ACC112 (cell line): ENCODE results near the gene IQCE.

Experiments
- H2AFZ ChIP-seq: fragments of 200-600 bp; sonication (generic); one replicate; pipeline ENCODE4 v1.6.0; 2017; ENCODE audit warnings: antibody characterized with exemption, low read length; ENCODE audit not compliant: unreplicated experiment
- H3K27ac ChIP-seq: fragments of 200-600 bp; sonication (generic); 2 replicates; pipeline ENCODE4 v1.5.1; 2014; ENCODE audit warnings: low read depth, mild to moderate bottlenecking, antibody characterized with exemption, low read length, moderate library complexity
- H3K27me3 ChIP-seq: fragments of 200-600 bp; sonication (generic); 2 replicates; pipeline ENCODE4 v1.6.1; 2014; ENCODE audit warnings: mild to moderate bottlenecking, antibody characterized with exemption, low read length, moderate library complexity, mixed read lengths; ENCODE audit not compliant: insufficient read depth
- H3K36me3 ChIP-seq: fragments of 200-600 bp; sonication (generic); 2 replicates; pipeline ENCODE4 v1.6.1; 2016; ENCODE audit warnings: mild to moderate bottlenecking, antibody characterized with exemption, low read length, moderate library complexity, mixed read lengths; ENCODE audit not compliant: insufficient read depth
- H3K4me1 ChIP-seq: fragments of 200-600 bp; sonication (generic); one replicate; pipeline ENCODE4 v1.6.1; 2016; ENCODE audit warnings: low read length, mixed read lengths; ENCODE audit not compliant: insufficient read depth, unreplicated experiment, control insufficient read depth
- H3K4me3 ChIP-seq: fragments of 200-600 bp; sonication (generic); 2 replicates; pipeline ENCODE4 v1.5.1; 2014; ENCODE audit warnings: mild to moderate bottlenecking, low read depth, low read length
- H3K79me2 ChIP-seq: fragments of 200-600 bp; sonication (generic); one replicate; pipeline ENCODE4 v1.6.0; 2016; ENCODE audit warnings: low read length; ENCODE audit not compliant: control insufficient read depth, unreplicated experiment, insufficient read depth

The IQCE gene

DNA sequence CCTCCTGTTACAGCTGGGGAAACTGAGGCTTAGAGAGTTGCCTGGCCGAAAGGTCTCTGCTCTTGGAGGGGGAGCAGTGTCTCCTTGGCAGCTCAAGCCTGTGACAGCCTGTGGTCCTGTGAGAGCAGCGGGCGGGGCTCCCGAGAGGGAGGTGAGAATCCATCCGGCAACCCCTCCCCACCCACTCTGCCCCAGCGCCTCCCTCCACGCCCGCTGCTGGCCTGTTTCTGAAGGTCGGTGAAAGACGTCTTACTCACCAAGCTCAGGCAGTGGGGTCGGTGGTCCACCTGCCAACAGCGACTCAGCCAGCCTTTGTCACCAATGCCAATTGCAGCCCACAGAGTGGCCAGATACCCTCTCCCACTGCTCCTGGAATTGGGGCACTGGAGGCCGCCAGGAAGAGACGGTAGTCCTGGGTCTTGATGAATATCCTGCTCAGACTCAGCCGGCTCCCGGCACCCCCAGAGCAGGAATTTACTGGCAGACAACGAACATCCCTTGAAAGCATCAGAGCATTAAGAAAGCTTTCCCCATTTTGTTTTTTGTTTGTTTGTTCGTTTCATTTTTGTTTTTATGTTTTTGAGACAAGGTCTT lies 65.6 kb downstream of the IQCE start:
- H2AFZ ChIP-seq, result no peak overlapping the region
- no peaks in the 10 kb centered on the region for H3K79me2 ChIP-seq
- H3K27me3 ChIP-seq, result no peaks in the 10 kb centered on the region
- H3K27ac ChIP-seq, result no peak overlapping the region
- no peaks in the 10 kb centered on the region for H3K36me3 ChIP-seq
- H3K4me3 ChIP-seq, result no peak overlapping the region
- H3K4me1 ChIP-seq, result peaks cover 11% of the 10 kb centered on the region

DNA sequence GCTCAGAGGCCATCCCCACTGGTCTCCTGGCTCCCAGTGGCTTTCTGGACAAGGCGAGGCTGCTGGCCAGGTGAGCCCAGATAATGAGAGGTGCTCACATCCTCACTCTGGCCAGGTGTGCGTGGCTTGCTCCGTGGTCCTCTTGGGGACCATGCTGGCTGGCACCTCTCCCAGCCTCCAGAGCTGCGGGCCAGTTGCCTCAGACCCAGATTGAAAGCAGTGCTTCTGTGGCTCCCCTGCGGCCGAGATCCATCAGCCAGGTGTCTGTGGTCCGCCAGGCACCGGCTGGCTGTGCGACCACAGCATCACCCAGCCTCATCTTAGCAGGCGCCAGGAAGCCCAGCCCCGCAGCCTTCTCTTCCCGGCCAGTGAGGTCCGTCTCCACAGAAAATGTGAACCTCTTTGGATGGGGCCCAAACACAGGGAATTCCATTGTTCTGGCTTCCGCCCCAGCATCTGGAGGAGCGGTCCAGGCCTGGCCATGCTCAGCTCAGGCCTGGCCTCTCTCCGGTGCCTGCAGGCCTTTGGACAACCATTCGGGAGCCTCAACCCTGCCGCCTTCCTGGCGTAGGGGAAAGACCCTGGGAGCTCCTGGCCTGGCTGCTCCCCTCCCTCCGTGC lies 67.8 kb downstream of the IQCE start:
- Histone ChIP-seq H3K4me3 (no peak overlapping the region), H3K27ac (no peak overlapping the region), H3K79me2 (no peaks in the 10 kb centered on the region), H3K27me3 (no peaks in the 10 kb centered on the region), H3K4me1 (peaks cover 8% of the 10 kb centered on the region), H2AFZ (peak overlapping the region; percentile 25), H3K36me3 (no peaks in the 10 kb centered on the region)

DNA sequence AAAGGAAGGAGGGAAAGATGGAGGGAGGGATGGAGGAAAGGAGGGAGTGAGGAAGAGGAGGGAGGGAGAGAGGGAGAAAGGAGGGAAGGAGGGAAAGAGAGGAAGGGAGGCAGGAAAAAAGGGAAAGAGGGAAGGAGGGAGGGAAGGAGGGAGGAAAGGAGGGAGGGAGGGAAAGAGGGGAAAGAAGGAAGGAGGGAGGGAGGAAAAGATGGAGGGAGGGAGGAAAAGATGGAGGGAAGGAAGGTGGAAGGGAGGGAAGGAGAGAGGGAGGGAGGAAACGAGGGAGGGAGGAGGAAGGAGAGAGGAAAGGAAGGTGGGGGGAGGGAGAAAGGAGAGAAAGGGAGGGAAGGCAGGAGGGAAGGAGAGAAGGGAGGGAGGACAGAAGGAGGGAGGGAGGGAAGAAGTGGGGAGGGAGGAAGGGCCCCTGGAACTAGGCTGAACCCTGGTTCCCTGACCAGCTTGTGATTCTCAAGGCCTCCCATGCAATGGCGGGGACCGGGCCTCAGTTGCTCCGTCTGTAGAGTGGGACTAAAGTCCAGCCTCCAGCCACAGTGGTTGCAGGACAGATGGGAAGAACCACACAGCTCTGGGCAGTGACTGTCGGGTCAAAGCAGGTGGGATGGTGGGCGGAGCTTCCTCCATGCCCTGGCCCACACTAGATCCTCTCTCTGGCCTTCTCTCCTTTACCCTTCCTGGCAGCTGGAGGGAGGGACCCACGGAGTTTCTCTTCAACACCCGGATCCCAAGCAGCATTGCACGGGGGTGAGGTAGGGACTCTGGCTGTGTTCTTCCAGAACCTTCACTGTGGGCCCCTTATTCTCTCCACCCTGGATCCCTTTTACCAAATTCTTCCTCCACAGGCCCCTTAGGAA lies 68.7 kb downstream of the IQCE start:
- Histone ChIP-seq H3K4me1 (peaks cover 8% of the 10 kb centered on the region), H3K79me2 (peaks cover 5% of the 10 kb centered on the region), H3K27ac (no peak overlapping the region), H3K27me3 (no peaks in the 10 kb centered on the region), H2AFZ (no peak overlapping the region), H3K4me3 (no peak overlapping the region), H3K36me3 (no peaks in the 10 kb centered on the region)

DNA sequence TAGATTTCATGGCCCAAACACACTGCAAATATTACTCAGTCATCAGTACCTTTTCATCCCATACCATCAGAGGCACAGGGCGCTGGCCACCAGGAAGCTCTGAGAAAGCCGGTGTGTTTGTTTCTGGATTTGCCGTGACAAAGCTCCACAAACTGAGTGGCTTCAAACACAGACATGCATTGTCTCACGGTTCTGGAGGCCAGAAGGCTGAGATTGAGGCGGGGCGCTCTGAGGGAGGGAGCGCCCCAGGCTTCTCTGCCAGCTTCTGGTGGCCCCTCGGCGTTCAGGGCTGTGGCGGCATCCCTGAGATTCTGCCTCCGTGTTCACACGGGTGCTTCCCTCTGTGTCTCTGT lies 69.3 kb downstream of the IQCE start:
- Histone ChIP-seq H3K4me3 (no peak overlapping the region), H2AFZ (no peak overlapping the region), H3K4me1 (peaks cover 10% of the 10 kb centered on the region), H3K79me2 (peaks cover 5% of the 10 kb centered on the region), H3K36me3 (no peaks in the 10 kb centered on the region), H3K27ac (no peak overlapping the region), H3K27me3 (no peaks in the 10 kb centered on the region)

DNA sequence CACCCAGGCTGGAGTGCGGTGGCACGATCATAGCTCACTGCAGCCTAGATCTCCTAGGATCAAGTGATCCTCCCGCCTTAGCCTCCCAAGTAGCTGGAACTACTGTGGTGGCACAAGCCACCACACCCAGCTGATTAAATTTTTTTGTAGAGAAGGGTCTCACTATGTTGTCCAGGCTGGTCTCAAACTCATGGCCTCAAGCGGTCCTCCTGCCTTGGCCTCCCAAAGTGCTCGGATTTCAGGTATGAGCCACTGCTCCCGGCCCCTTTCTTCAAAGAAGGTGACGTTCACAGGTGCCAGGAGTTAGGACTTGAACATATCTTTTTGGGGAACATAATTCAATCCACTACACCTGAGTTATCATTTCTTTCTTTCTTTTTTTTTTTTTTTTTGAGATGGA lies 70.1 kb downstream of the IQCE start:
- Histone ChIP-seq H3K79me2 (peaks cover 5% of the 10 kb centered on the region), H3K4me3 (no peak overlapping the region), H3K4me1 (peaks cover 16% of the 10 kb centered on the region), H3K36me3 (no peaks in the 10 kb centered on the region), H3K27me3 (no peaks in the 10 kb centered on the region), H3K27ac (no peak overlapping the region), H2AFZ (no peak overlapping the region)

DNA sequence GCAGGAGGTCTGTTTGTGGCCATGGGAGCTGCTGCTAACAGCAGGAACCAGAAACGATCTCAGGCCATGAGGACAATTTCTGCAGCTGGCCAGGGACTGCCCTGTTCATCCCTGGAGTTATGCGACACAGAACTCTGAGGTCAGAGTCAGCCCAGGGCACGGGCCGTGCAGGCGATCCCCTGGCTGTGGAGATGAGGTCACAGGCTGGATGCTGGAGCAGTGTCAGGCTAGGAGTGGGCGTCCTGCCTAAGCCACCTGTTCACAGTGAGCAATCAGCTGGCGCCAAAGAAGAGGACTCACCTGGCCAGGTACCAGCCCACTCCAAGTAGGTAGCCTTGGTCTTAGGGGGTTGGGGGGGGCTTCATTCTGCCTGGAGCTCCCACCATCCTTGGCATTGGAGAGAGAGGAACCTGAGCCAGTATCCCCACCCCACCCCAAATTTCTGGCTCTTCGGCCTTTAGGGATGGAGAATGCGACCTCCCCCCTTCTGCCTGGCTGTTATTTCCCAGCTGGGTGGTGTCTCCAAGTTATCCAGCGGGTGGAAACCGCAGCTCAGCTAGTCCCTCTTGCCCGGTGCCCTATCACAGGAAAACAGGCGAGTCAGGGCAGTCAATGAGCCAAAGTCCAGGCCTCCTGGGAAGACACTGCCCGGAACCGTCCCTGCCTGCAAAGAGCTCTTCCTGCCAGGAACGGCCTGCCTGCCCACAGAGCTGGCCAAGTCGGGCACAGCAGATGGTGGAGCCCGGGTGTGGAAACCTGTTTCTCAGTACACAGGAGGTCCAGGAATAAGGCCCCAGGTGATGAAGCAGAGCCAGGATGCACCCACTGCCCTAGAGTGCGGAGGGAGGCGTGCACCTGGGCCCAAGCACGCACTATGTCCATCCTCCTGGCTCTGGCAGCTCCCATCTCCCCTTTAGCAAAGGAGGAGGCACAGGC lies 71.2 kb downstream of the IQCE start:
- H3K27me3 ChIP-seq, result no peaks in the 10 kb centered on the region
- H3K36me3 ChIP-seq, result no peaks in the 10 kb centered on the region
- H3K4me3 ChIP-seq, result no peak overlapping the region
- H3K27ac ChIP-seq, result no peak overlapping the region
- H3K4me1 ChIP-seq, result peaks cover 13% of the 10 kb centered on the region
- H2AFZ ChIP-seq, result no peak overlapping the region
- peaks cover 7% of the 10 kb centered on the region for H3K79me2 ChIP-seq

DNA sequence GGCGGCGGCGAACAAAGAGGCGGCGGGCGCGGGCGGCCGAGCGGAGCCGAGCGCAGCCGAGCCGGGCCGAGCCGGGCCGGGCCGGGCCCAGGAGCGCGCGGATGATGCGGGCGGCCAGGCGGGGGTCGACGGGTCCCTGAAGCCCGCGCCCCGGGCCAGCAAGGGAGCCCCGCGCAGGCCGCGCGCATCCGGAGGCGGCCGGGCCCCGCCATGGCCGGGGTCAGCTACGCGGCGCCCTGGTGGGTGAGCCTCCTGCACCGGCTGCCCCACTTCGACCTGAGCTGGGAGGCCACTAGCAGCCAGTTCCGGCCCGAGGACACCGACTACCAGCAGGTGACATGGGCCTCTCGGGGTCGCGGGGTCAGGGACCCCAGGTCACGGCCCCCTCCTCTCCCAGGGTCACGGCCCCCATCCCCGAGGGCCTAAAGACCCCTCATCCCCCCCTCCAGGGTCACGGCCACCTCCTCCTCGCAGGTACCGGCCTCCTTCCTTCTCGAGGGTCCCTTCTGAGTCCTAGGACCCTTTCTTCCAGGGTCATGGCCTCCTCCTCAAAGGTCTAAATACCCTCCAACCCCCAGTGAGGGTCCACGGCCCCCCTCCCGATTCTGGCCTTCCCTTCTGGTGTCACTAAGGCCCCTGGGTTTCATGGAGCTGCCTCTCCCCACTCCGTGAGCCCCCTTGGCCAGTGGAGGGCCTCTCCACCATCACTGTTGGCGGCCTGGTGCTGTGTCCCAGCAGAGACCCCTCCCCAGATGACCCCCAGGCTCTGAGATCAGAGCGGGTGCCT lies 73.4 kb downstream of the IQCE start, which contains the start of gene TTYH3:
Gene TTYH3, plus strand, starts transcription at position 41 of the 787 bp plus-strand sequence. Its CDS starts 170 bp downstream, at position 211.
- Histone ChIP-seq H3K79me2 (peaks cover 20% of the 10 kb centered on the region), H3K27me3 (no peaks in the 10 kb centered on the region), H2AFZ (peak within 1 kb of the TSS; percentile 46), H3K27ac (peak within 1 kb of the TSS; percentile 79; the same call in 1 of the 2 replicates), H3K4me3 (peak within 1 kb of the TSS; percentile 86), H3K4me1 (peaks cover 13% of the 10 kb centered on the region), H3K36me3 (no peaks in the 10 kb centered on the region)

DNA sequence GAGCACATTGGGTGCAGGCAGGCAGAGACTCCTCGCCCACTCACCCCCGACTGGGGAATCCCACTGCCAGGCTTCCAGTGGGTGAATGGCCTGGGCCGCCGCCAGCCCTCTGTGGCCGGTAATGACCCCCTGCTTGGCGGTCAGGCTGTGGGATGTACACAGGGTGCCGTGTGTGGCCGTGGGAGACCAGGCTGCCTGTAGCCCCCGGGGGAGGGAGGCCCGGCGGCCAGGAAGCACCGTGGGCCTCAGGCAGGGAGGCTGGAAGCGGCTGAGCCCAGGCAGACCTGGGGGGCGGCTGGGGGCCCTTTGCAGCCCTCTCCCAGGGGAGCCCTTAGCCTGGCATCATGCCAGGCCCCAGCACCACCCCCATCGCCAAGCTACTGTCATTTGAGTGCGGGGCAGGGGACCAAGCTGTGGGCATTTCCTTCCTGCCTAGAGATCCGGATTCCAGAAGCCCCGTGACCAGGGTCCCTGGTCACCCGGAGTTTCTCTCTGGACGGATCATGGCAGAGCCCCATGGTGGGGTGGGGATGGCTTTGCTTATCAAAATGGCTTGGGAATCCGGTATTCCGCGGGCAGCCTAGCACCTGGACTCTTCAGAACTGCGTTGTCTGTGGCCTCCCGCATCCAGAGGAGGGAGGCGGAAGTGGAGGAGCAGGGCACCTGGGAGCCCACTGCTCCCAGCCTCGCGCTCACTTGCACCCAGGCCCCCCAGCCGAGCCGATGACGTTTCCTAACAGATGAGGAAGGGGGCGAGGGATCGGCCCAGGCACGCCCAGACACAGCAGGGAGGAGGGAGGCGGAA lies 74.2 kb downstream of the IQCE start:
- Histone ChIP-seq H2AFZ (peak overlapping the region; percentile 56), H3K27ac (peak overlapping the region; percentile 79), H3K4me3 (peak overlapping the region; percentile 86), H3K79me2 (peaks cover 20% of the 10 kb centered on the region), H3K27me3 (no peaks in the 10 kb centered on the region), H3K36me3 (no peaks in the 10 kb centered on the region), H3K4me1 (peaks cover 14% of the 10 kb centered on the region)

DNA sequence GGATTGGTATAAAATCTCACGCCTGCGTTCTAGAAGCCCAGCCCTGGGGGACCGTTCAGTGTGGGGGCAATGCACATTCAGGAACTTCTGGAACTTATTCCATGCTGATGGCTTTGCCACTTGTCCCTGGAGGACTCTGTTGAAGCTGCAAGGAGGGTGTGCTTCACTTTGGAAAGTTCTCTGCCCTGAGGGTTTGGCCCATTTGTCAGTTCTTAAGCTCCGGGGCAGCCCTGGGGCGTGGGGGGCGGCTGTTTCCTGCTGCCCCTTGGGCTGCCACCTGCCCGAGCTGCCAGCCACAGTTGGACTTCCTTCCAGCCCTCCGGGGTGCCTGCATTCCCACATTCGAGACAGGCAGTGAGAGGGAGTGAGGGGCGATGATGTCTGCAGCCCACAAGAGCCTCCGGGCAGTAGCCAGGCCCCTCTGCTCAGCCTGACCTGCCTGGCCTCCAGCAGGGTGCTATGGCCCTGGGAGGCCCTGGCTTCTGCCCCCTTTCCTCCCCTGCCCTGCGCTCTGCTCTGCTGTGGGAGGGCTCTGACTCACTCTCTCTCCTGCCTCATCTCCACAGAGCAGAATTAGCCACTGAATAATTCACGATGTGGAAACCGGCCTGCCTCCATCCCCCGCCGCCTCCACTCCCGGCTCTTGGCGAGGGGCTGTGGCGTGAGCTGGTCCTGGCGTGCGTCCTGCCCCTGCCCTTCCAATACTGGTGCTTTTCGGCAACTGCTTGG lies 74.9 kb downstream of the IQCE start:
- Histone ChIP-seq H3K79me2 (peaks cover 20% of the 10 kb centered on the region), H3K4me1 (peaks cover 21% of the 10 kb centered on the region), H3K36me3 (no peaks in the 10 kb centered on the region), H3K27ac (peak overlapping the region; percentile 79), H3K4me3 (peak overlapping the region; percentile 86), H2AFZ (peak overlapping the region; percentile 56), H3K27me3 (no peaks in the 10 kb centered on the region)
